A549 (cell line): ENCODE measurements around the gene IRF4. TPM values are rescaled to one million over a fixed set of nuclear protein-coding genes. Genes with fewer than 3 reads are reported as not detected.
A peak's percentile ranks its signal among the peaks of the same experiment; 100 is the strongest.

Experiments
- ATAC-seq, 2 experiments: fragments of 200-7000 bp in 1 of 2; fragments of >200 bp in 1 of 2; cut with Nextera tagmentation in 1 of 2; cut with Tn5 transposase in 1 of 2; 3 replicates each; pipeline versions ENCODE4 v1.8.0 to v1.9.1; 2018 to 2020; ENCODE audit warnings: mild to moderate bottlenecking in 1 of 2, moderate library complexity in 1 of 2
- CTCF ChIA-PET: fragments of 300-600 bp; sonication (Branson Sonifier 250); formaldehyde crosslinking; extraction: SDS; loops from one replicate; lab custom pipeline; 2021; ENCODE audit warnings: antibody characterized with exemption, inconsistent platforms; lab: Yijun Ruan, JAX
- POLR2A ChIA-PET: fragments of 350-600 bp; formaldehyde crosslinking; extraction: SDS; loops from one replicate; lab custom pipeline; 2021; ENCODE audit warnings: antibody characterized with exemption, inconsistent platforms; lab: Yijun Ruan, JAX
- DNase-seq, 2 experiments: peaks; one replicate each; pipeline versions ENCODE4 v3.0.0 to v3.0.0-alpha.2; 2011 to 2016; ENCODE audit warnings: low read depth in 1 of 2, low spot score in 1 of 2
- FAIRE-seq: peaks from 2 replicates; lab custom pipeline; 2011; peaks lifted over from hg19 to GRCh38; lab: Jason Lieb, UNC
- H3K27ac ChIP-seq, 2 experiments: fragments of >200 bp; sonication (Bioruptor Twin); formaldehyde crosslinking; 3 replicates each; pipeline ENCODE4 v1.5.1; 2016 to 2017
- H3K4me1 ChIP-seq: fragments of >200 bp; sonication (Bioruptor Twin); formaldehyde crosslinking; 3 replicates; pipeline ENCODE4 v1.6.1; 2016
- H3K4me2 ChIP-seq: fragments of >200 bp; sonication (Bioruptor Twin); formaldehyde crosslinking; 3 replicates; pipeline ENCODE4 v1.6.1; 2016
- H3K4me3 ChIP-seq: fragments of >200 bp; sonication (Bioruptor Twin); formaldehyde crosslinking; 3 replicates; pipeline ENCODE4 v1.5.1; 2016
- H3K9me3 ChIP-seq: fragments of >200 bp; sonication (Bioruptor Twin); formaldehyde crosslinking; 3 replicates; pipeline ENCODE4 v1.6.1; 2016
- CBX2 ChIP-seq: fragments of 200-600 bp; sonication (generic); IDR thresholded peaks from 2 replicates; pipeline ENCODE4 v1.6.1; 2016; ENCODE audit warnings: low read depth, mild to moderate bottlenecking, borderline replicate concordance
- CEBPB ChIP-seq, 2 experiments: fragments of >200 bp in 1 of 2; sonication (Bioruptor Twin) in 1 of 2; formaldehyde crosslinking in 1 of 2; IDR thresholded peaks; 2 replicates each; pipeline ENCODE4 v1.6.1; 2012 to 2016
- EP300 ChIP-seq, 2 experiments: fragments of >200 bp; sonication (Bioruptor Twin); formaldehyde crosslinking; IDR thresholded peaks; 2 replicates in 1 of 2; 3 replicates in 1 of 2; pipeline ENCODE4 v1.6.1; 2016 to 2017
- ESRRA ChIP-seq: fragments of 150-350 bp; IDR thresholded peaks from 2 replicates; pipeline ENCODE4 v1.6.1; 2014; ENCODE audit warnings: mild to moderate bottlenecking, low read length, borderline replicate concordance
- HES2 ChIP-seq: fragments of >200 bp; sonication (Bioruptor Twin); formaldehyde crosslinking; IDR thresholded peaks from 2 replicates; pipeline ENCODE4 v1.6.1; 2016
- HOXB13 ChIP-seq: fragments of 250-450 bp; sonication (Bioruptor Pico); IDR thresholded peaks from 2 replicates; pipeline ENCODE4 v1.5.0; 2020; ENCODE audit warnings: low read depth, mild to moderate bottlenecking, moderate library complexity
- KDM5A ChIP-seq: fragments of 200-600 bp; sonication (generic); IDR thresholded peaks from 2 replicates; pipeline ENCODE4 v1.6.1; 2016; ENCODE audit warnings: antibody characterized with exemption, mild to moderate bottlenecking
- PBX3 ChIP-seq: IDR thresholded peaks from 2 replicates; pipeline ENCODE4 v1.6.1; 2012
- PHF8 ChIP-seq: fragments of 200-600 bp; sonication (generic); IDR thresholded peaks from 2 replicates; pipeline ENCODE4 v1.6.1; 2016; ENCODE audit warnings: low read depth, mild to moderate bottlenecking, antibody characterized with exemption, moderate library complexity, borderline replicate concordance
- POLR2AphosphoS2 ChIP-seq: conservative IDR thresholded peaks from 2 replicates; pipeline ENCODE4 v1.6.1; 2012; ENCODE audit warnings: low read length, improper control_type of control experiment, inconsistent platforms
- RARB ChIP-seq: fragments of 250-450 bp; sonication (Bioruptor Pico); IDR thresholded peaks from 2 replicates; pipeline ENCODE4 v1.8.0; 2021; ENCODE audit warnings: mild to moderate bottlenecking, moderate library complexity
- SMC3 ChIP-seq: fragments of >200 bp; sonication (Bioruptor Twin); formaldehyde crosslinking; IDR thresholded peaks from 3 replicates; pipeline ENCODE4 v1.6.1; 2018; ENCODE audit warnings: inconsistent platforms
- SREBF2 ChIP-seq: fragments of 450-650 bp; IDR thresholded peaks from 2 replicates; pipeline ENCODE4 v1.6.1; 2014; ENCODE audit warnings: mild to moderate bottlenecking, moderate library complexity
- TP53 ChIP-seq: fragments of 250-450 bp; sonication (Bioruptor Pico); IDR thresholded peaks from 2 replicates; pipeline ENCODE4 v1.5.0; 2021; ENCODE audit warnings: mild to moderate bottlenecking, moderate library complexity
- ZNF302 ChIP-seq: fragments of 250-450 bp; sonication (Bioruptor Pico); IDR thresholded peaks from 2 replicates; pipeline ENCODE4 v1.9.0; 2021; ENCODE audit warnings: inconsistent platforms, mild to moderate bottlenecking, moderate library complexity
- ZSCAN20 ChIP-seq: fragments of 250-450 bp; sonication (Bioruptor Pico); IDR thresholded peaks from 2 replicates; pipeline ENCODE4 v1.8.0; 2022; ENCODE audit warnings: mild to moderate bottlenecking, moderate library complexity
- WGBS: methylation state at CpG from one replicate; pipeline ENCODE4 v1.1.6; 2017; ENCODE audit errors: missing lambda C conversion rate; 5-methylcytosine and 5-hydroxymethylcytosine counted together
- polyA plus RNA-seq, 4 experiments: library from polyadenylated mRNA; depleted of rRNA in 3 of 4; stranded (reverse); fragments of >200 nt; fragmentation: RNase III in 1 of 4; extraction: RNeasy Plus Mini Kit Qiagen cat#74134 plus additional on column Dnase treatment in 1 of 4; gene quantifications; 2 replicates in 3 of 4; 3 replicates in 1 of 4; pipeline ENCODE4 v1.2.3, GENCODE V29; 2011 to 2017

IRF4 gene
- polyA plus RNA-seq, 2 of the 4 experiments (the other 2 are of a cell fraction), result 0.03 TPM

GRCh38 chr6:437037-437392, 45.5 kb downstream of the IRF4 start:
- no peak for TF ChIP-seq HOXB13 (CRISPR knock-in tag)
- TF ChIP-seq PHF8, result no peak
- TF ChIP-seq ZNF302 (CRISPR knock-in tag), result no peak
- no peak for TF ChIP-seq CEBPB (IDR thresholded peaks at IDR 0.05)
- no peak for TF ChIP-seq EP300 (IDR thresholded peaks at IDR 0.05)
- no peak for TF ChIP-seq PBX3
- TF ChIP-seq POLR2AphosphoS2, result no peak
- TF ChIP-seq SREBF2, result no peak
- no peak for TF ChIP-seq KDM5A
- no peak for TF ChIP-seq ESRRA
- no peak for TF ChIP-seq ZSCAN20
- ATAC-seq (no peak), FAIRE-seq (no peak), DNase-seq (no peak)
- ChIA-PET POLR2A (no interaction called here), CTCF (interaction anchor here (0.5 to 1.0 kb wide), 2 partner anchors 9 to 122 kb away, joined by 3 read pairs; no protein-coding TSS in a partner anchor)
- Histone ChIP-seq H3K9me3 (no peaks in the 10 kb centered on the region), H3K4me2 (no peak overlapping the region), H3K4me1 (peaks cover 9% of the 10 kb centered on the region; the same call in 2 of the 3 replicates), H3K27ac (peak overlapping the region in 1 of 2 experiments; percentile 53; a peak in 1 of 6 replicates), H3K4me3 (no peak overlapping the region)
- WGBS, result 98% methylated on average over 6 of the region's 6 CpGs

GRCh38 chr6:438634-439170, 47.1 kb downstream of the IRF4 start:
- no peak for FAIRE-seq
- Histone ChIP-seq H3K4me1 (peaks cover 9% of the 10 kb centered on the region; the same call in 2 of the 3 replicates), H3K27ac (no peak overlapping the region), H3K4me2 (no peak overlapping the region), H3K4me3 (no peak overlapping the region), H3K9me3 (no peaks in the 10 kb centered on the region)
- WGBS, result 77% methylated on average over 12 of the region's 12 CpGs
- ATAC-seq, result no peak
- POLR2A ChIA-PET, result no interaction called here
- CTCF ChIA-PET, result no interaction called here
- no peak for DNase-seq
- TF ChIP-seq SMC3 (no peak), RARB (CRISPR knock-in tag) (no peak), PBX3 (no peak), TP53 (CRISPR knock-in tag) (no peak), HES2 (no peak), PHF8 (no peak)

GRCh38 chr6:439641-440167, 48.2 kb downstream of the IRF4 start:
- DNase-seq (no peak), FAIRE-seq (no peak), ATAC-seq (no peak)
- WGBS, result 51% methylated on average over 9 of the region's 9 CpGs
- no peak overlapping the region for H3K4me3 ChIP-seq
- no peak overlapping the region for H3K27ac ChIP-seq
- TF ChIP-seq EP300 (IDR thresholded peaks at IDR 0.05) (no peak), CBX2 (no peak), HOXB13 (CRISPR knock-in tag) (no peak)
- H3K4me2 ChIP-seq, result no peak overlapping the region
- CTCF ChIA-PET, result no interaction called here
- H3K9me3 ChIP-seq, result no peaks in the 10 kb centered on the region
- POLR2A ChIA-PET, result no interaction called here
- H3K4me1 ChIP-seq, result peaks cover 9% of the 10 kb centered on the region; the same call in 2 of the 3 replicates
